ENCODE measurements around the gene MAG.

MAG gene

DNA sequence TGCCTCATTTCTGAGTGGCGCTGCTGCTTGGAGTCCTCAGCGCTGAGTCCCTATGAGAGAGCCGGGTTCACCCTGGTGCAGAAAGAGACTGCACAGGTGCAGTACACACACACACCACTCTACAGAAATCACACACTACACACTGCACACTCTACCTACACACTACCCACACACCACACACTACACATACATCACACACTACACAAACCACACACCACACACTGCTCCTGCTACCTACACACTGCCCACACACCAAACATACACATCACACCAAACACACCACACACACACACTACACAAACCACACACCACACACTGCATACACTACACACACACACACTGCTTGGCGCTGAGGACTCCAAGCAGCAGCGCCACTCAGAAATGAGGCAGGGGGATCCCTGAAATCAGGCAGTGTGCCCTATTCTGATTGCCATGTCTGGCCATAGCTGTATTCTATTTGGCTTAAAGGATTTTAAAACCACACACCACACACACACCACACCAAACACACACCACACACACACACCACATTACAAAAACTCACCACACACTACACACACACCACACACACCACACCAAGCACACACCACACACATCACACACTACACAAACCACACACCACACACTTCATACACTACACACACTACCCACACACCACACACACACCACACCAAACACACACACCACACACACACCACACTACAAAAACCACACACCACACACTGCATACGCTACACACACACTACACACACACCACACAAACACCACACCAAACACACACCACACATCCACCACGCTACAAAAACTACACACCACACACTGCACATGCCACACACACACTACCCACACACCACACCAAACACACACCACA, 4.9 kb downstream of the MAG start (continued):
- TF ChIP-seq, protein P1, sequence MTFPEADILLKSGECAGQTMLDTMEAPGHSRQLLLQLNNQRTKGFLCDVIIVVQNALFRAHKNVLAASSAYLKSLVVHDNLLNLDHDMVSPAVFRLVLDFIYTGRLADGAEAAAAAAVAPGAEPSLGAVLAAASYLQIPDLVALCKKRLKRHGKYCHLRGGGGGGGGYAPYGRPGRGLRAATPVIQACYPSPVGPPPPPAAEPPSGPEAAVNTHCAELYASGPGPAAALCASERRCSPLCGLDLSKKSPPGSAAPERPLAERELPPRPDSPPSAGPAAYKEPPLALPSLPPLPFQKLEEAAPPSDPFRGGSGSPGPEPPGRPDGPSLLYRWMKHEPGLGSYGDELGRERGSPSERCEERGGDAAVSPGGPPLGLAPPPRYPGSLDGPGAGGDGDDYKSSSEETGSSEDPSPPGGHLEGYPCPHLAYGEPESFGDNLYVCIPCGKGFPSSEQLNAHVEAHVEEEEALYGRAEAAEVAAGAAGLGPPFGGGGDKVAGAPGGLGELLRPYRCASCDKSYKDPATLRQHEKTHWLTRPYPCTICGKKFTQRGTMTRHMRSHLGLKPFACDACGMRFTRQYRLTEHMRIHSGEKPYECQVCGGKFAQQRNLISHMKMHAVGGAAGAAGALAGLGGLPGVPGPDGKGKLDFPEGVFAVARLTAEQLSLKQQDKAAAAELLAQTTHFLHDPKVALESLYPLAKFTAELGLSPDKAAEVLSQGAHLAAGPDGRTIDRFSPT (tag by site-specific recombination; IDR thresholded peaks at IDR 0.05), result peak; percentile 55
- TF ChIP-seq ZNF48 (tag by site-specific recombination; IDR thresholded peaks at IDR 0.05) (no peak), ZNF175 (tag by site-specific recombination; IDR thresholded peaks at IDR 0.05) (peak; percentile 53; the same call in 1 of the 2 replicates), ZNF791 (tag by site-specific recombination; IDR thresholded peaks at IDR 0.05) (no peak), ZNF112 (tag by site-specific recombination; IDR thresholded peaks at IDR 0.05) (peak; percentile 44), ZNF24 (tag by site-specific recombination; IDR thresholded peaks at IDR 0.05) (no peak), ZNF530 (tag by site-specific recombination; IDR thresholded peaks at IDR 0.05; ENCODE audit: low read depth) (0 out of 2 replicates have a peak, but pooled peaks have one; percentile 4), ZSCAN30 (tag by site-specific recombination; IDR thresholded peaks at IDR 0.05) (no peak), ZNF785 (tag by site-specific recombination; IDR thresholded peaks at IDR 0.05) (peak; percentile 76), ZBTB6 (tag by site-specific recombination; IDR thresholded peaks at IDR 0.05) (no peak; the same call in 1 of the 2 replicates), ZNF248 (tag by site-specific recombination; IDR thresholded peaks at IDR 0.05) (peak; percentile 81; the same call in 1 of the 2 replicates), ZNF707 (tag by site-specific recombination; IDR thresholded peaks at IDR 0.05) (peak; percentile 10; the same call in 1 of the 2 replicates), ZNF391 (tag by site-specific recombination; IDR thresholded peaks at IDR 0.05; ENCODE audit: borderline replicate concordance, low read depth) (0 out of 2 replicates have a peak, but pooled peaks have one; percentile 11), ZFHX2 (tag by site-specific recombination; conservative IDR thresholded peaks at IDR 0.05) (peak; percentile 100), ZBTB26 (tag by site-specific recombination; optimal IDR thresholded peaks at IDR 0.05) (peak; percentile 14), SALL2 (tag by site-specific recombination; IDR thresholded peaks at IDR 0.05; ENCODE audit: borderline replicate concordance) (no peak; the same call in 1 of the 2 replicates), ZBTB17 (tag by site-specific recombination; IDR thresholded peaks at IDR 0.05) (peak; percentile 7; the same call in 1 of the 2 replicates), GLI2 (tag by site-specific recombination; IDR thresholded peaks at IDR 0.05; ENCODE audit: borderline replicate concordance, low read depth) (no peak), ZNF202 (tag by site-specific recombination; IDR thresholded peaks at IDR 0.05; ENCODE audit: borderline replicate concordance) (no peak; the same call in 1 of the 2 replicates), ZNF629 (tag by site-specific recombination; IDR thresholded peaks at IDR 0.05) (no peak), ZBTB20 (tag by site-specific recombination; IDR thresholded peaks at IDR 0.05) (no peak), BCL6B (tag by site-specific recombination; IDR thresholded peaks at IDR 0.05) (no peak; the same call in 1 of the 2 replicates), SCRT2 (tag by site-specific recombination; IDR thresholded peaks at IDR 0.05) (no peak), KLF8 (tag by site-specific recombination; IDR thresholded peaks at IDR 0.05) (no peak; the same call in 1 of the 2 replicates), ZNF701 (tag by site-specific recombination; IDR thresholded peaks at IDR 0.05) (no peak), ZNF585B (tag by site-specific recombination; IDR thresholded peaks at IDR 0.05) (no peak), ZNF239 (tag by site-specific recombination; IDR thresholded peaks at IDR 0.05) (peak; percentile 39; the same call in 1 of the 2 replicates), ZNF561 (tag by site-specific recombination; IDR thresholded peaks at IDR 0.05; ENCODE audit: borderline replicate concordance) (no peak)
- TF ChIP-seq, protein P2, sequence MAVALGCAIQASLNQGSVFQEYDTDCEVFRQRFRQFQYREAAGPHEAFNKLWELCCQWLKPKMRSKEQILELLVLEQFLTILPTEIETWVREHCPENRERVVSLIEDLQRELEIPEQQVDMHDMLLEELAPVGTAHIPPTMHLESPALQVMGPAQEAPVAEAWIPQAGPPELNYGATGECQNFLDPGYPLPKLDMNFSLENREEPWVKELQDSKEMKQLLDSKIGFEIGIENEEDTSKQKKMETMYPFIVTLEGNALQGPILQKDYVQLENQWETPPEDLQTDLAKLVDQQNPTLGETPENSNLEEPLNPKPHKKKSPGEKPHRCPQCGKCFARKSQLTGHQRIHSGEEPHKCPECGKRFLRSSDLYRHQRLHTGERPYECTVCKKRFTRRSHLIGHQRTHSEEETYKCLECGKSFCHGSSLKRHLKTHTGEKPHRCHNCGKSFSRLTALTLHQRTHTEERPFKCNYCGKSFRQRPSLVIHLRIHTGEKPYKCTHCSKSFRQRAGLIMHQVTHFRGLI (tag by site-specific recombination; IDR thresholded peaks at IDR 0.05), result no peak
- TF ChIP-seq, protein P3, sequence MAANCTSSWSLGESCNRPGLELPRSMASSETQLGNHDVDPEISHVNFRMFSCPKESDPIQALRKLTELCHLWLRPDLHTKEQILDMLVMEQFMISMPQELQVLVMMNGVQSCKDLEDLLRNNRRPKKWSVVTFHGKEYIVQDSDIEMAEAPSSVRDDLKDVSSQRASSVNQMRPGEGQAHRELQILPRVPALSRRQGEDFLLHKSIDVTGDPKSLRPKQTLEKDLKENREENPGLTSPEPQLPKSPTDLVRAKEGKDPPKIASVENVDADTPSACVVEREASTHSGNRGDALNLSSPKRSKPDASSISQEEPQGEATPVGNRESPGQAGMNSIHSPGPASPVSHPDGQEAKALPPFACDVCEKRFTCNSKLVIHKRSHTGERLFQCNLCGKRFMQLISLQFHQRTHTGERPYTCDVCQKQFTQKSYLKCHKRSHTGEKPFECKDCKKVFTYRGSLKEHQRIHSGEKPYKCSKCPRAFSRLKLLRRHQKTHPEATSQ (tag by site-specific recombination; IDR thresholded peaks at IDR 0.05), result 0 out of 2 replicates have a peak, but pooled peaks have one; percentile 12
